ENCODE results near the gene DLG2.

Gene DLG2

GRCh38 chr11:83685730-83686129 is 1941.4 kb downstream of the DLG2 start:
- DNase-seq (ENCODE audit: low read depth, low spot score): no peak

DNA sequence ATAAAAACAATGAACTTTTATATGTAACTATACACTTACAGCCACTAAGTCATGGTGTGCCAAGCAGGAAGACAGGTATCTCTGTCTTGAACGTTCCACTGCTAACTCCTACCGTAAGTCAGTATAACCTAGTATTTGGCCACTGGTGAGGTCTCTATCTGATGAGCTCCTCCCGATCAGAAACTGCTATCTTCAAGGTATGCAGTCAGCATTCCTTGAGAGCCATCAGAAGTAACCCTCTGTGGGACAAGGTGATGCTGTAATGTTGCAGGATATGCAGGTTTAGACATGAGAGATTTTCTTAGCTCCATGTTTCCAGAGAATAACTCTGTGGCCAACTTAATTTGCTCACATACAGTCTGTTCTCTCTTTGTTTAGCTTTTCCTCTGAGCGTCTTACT is 1943.1 kb downstream of the DLG2 start:
- no peak for DNase-seq (ENCODE audit: low read depth, low spot score)

DNA sequence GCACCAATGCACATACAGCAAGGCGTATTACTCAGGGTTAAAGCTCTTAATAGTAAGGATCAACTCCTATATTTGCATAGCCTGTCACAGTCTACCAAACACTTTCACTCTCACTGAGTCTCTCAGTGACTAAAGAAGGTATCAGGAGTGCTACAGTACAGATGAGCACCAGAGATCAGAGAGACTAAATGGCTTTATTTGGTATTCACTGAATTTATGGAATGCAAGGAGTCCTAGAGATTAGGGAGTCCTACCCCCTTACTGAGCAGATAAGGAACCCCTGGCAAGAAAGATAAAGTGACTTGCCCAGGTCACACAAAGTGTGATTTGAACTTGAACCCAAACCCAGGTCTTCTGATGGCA is 1944.6 kb downstream of the DLG2 start:
- no peak for DNase-seq (ENCODE audit: low read depth, low spot score)

DNA sequence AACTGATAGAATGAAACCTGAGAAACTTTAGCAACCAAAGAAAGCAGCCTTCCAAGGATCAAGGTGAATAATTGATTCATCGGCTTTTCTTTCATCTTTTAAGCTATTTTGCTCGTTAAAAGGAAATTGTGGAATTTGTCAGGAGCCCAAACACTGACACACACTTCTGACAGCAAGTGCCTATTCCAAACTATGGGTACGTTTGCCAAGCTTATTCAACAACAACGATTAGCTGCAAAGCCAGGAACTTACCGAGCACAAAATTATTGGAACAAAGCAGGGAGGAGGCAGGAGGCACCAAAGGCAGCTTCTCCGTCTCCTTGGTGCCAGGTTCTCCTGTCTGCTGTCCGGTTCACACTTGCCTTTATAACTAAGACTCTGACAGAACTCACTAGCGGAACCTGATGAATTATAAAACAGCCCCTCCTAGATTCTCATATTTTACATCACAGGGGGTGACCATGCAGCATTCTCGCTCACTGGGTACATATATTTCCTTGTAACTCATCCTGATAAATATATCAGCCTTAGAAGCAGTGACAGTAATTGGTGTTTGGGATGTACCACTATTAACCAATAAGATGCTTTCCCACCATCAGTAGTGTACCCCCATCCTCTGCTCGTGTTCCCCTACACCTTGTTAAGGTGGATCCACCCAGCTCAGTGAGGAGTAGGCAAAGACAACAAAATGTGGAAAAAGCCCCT is 1945.1 kb downstream of the DLG2 start:
- no peak for DNase-seq (ENCODE audit: low read depth, low spot score)

DNA sequence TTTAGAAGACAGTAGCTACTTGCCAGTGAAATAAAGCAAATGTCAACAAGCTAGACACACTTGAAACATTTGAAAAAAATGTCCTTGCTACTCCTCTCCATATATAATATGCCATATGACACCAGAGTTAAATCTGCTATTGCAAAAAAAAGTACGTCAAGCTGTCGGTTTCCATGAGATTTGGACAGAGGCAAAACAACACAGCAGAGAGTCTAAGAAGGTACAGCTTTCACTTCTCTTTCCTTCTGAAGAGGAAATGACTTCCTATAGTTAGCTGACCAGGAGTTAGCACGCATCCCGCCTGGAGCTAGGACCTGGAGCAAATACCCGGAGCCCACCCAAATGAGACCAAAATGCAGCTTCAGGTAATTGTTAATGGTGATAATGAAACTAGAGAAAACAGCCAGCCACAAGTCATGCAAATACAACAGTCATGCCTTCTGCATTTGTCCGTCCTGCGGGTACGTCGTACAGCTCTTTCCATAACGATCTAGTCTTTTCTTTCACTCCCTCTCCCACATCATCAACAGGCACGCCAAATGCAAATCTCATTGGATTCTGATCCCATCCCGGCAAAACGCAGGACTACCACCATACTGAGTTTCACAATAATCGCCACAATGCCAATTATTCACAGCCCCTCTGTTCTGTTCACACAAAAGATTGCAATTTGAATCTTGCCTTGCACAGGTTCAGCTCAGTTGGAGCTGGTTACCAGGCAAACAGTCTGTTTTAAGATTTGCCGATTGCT is 1945.9 kb downstream of the DLG2 start:
- DNase-seq (ENCODE audit: low read depth, low spot score): no peak

- no peak for DNase-seq (ENCODE audit: low read depth, low spot score)
These were observed 1946.8 kb downstream of the DLG2 start for GRCh38 chr11:83680321-83680720.

- DNase-seq (ENCODE audit: low read depth, low spot score): no peak
These were observed 1948.1 kb downstream of the DLG2 start for GRCh38 chr11:83678831-83679584.

DNA sequence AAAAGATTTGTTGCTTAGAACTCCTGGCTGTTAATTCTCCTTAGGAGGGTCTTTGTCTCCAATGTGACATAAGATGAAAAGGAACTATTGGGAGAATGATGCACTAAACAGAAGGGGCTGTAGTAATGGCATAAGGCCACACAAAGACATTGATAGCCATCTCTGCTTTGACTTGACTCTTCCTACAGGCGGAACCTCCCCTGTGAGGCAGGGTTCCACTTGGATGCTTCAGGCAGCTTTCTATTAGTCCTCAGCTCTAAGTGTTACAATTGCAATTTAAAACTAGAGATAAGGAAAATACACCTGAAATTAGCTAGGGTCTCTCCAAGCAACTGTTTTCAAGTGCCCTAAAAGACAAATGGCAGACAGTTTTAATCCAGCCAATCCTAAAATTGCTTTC is 1949.4 kb downstream of the DLG2 start:
- DNase-seq (ENCODE audit: low read depth, low spot score): no peak

GRCh38 chr11:83676056-83676601 is 1951.0 kb downstream of the DLG2 start:
- DNase-seq (ENCODE audit: low read depth, low spot score): no peak

DNA sequence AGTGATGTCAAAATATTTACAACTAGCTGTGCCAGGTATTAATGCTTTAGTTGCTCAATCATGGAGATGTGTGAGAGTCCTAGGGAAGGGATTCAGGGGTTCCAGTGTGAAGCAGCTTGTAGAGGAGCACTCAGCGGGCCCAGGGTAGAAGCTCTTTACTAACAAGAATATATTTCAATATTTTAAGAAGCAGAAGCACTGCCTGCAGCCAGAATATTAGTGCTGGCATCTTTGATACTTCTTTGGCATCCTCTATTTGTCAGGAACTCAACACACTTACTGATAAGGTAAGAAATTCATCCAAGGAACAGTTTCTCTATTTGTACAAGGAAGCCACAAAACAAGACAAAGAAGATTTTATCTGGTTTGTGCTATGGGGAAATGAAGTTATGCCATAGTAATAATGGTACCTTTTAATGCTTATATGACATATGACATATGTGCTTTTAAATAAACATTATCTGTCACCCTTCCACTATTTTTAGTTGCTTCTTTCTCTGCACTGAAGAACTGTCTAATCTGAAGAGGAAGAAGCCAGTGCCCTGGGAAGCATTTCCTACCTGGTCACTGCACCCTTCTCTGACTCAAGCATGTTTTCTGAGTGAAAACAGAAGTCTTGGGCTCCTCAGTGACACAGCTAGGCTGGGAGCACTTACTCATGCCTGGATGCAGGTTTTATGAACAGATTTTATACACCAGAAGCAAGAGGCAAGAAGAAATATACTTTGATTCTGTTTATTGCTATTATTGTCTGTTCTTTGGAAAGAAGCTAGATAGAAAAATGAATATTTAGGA is 1952.8 kb downstream of the DLG2 start:
- DNase-seq (ENCODE audit: low read depth, low spot score): no peak

DNA sequence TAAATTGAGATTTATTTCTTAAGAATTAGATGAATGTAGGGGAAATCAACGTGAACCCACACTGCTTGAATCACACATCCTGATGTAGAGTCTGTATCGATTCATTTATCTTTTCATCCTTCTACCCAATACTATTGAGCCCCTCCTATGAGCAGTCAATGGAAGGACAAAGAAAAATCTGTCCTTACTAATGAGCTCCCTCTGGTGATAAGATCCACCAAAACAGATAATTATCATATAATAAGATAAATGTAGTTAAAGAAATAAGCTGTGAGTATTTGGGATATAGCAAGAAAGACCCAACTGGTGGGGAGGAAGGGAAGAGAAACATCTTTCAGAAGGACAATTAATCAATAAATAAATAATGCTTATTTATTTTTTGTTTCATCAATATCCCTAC is 1955.9 kb downstream of the DLG2 start:
- no peak for DNase-seq (ENCODE audit: low read depth, low spot score)

- DNase-seq (ENCODE audit: low read depth, low spot score): peak; percentile 9
These were observed 1961.0 kb downstream of the DLG2 start for GRCh38 chr11:83666149-83666548.

- no peak for DNase-seq (ENCODE audit: low read depth, low spot score)
These were observed 1963.2 kb downstream of the DLG2 start for GRCh38 chr11:83663988-83664387.

- DNase-seq (ENCODE audit: low read depth, low spot score): no peak
These were observed 1963.7 kb downstream of the DLG2 start for GRCh38 chr11:83663446-83663845.

DNA sequence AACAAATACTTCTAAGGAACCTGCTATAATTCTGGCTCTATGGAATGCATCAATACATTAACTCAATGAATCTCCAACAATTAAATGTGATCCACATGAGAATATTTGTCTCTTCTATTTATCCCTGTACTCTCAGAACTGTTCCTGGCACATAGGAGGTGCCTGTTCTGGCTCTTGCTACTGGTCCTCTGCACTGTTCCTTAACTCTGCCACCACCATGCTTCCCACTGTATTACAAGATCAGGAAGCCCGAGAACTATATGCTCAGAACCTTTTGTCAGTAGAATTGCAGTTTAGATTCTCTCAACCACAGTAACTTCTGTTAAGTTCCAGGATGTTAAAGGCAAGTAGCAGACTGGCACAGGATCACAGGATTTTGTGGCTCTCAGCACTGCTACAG is 1964.7 kb downstream of the DLG2 start:
- DNase-seq (ENCODE audit: low read depth, low spot score): no peak

GRCh38 chr11:83661491-83662350 is 1965.4 kb downstream of the DLG2 start:
- no peak for DNase-seq (ENCODE audit: low read depth, low spot score)

DNA sequence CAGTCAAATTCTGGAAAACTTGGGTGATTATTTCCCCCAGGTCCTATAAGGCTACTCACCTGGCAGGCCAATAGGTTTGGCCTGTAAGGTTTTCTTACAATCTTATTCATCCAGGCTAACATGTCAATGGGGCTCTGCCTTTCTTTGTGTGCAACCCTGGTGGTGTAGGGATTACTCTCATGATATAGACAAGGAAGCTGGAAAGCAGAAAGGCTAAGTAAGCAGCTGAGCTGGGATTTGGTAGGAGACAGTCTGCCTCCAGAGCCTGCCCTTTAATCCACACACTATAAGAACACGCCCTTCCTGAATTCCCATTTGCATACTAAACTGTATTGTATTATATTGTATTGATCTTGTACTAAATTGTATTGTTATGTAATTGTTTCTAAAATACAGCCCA is 1967.7 kb downstream of the DLG2 start:
- DNase-seq (ENCODE audit: low read depth, low spot score): no peak

GRCh38 chr11:83656796-83657330 is 1970.3 kb downstream of the DLG2 start:
- no peak for DNase-seq (ENCODE audit: low read depth, low spot score)

DNA sequence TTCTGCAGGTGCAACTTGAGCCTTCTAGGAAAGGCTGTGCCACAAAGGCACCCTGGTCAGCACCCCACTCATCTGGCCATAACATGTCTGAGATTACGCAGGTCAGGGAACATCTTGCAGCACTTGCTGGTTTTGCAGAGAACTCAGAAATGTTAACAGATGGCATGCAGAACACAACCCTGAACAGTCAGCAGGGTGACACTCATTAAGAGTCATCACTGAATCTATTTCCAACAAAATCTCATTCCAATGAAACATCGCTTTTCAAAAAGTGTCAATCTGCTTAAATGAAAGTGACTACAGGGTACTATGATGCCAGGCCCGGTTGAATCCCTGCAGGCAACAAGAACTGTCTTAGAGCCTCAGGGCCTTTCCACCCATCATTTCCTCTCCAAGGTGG is 1971.2 kb downstream of the DLG2 start:
- DNase-seq (ENCODE audit: low read depth, low spot score): no peak

GRCh38 chr11:83649528-83649855 is 1977.7 kb downstream of the DLG2 start:
- DNase-seq (ENCODE audit: low read depth, low spot score): no peak
